Lung (tissue), 12 donors: ENCODE results near the gene ATP5PD. TPM values are rescaled to one million over a fixed set of nuclear protein-coding genes. Genes with fewer than 3 reads are reported as not detected.

Source experiments
- ATAC-seq: fragments of 200-7000 bp; cut with Tn5 transposase; one replicate; pipeline ENCODE4 v1.9.1; 2020; ENCODE audit warnings: moderate number of reproducible peaks; ENCODE audit not compliant: insufficient read depth, low FRiP score
- DNase-seq, 3 donors: peaks; one replicate each; pipeline ENCODE4 v3.0.0-alpha.2; 2013 to 2017
- H3K27ac ChIP-seq, 2 donors: one replicate each; pipeline ENCODE4 v1.5.1; 2013; ENCODE audit warnings: mild to moderate bottlenecking in 2 of 2, moderate library complexity in 2 of 2, control low read depth in 1 of 2, inconsistent platforms in 1 of 2, low read depth in 1 of 2, low read length in 1 of 2
- H3K27me3 ChIP-seq, 3 donors: one replicate each; pipeline ENCODE4 v1.5.1; 2013; ENCODE audit warnings: low read length in 2 of 3; ENCODE audit not compliant: control insufficient read depth in 3 of 3, insufficient read depth in 3 of 3
- H3K36me3 ChIP-seq, 4 donors: one replicate each; pipeline ENCODE4 v1.5.1; 2013; ENCODE audit warnings: low read length in 4 of 4, mild to moderate bottlenecking in 1 of 4, moderate library complexity in 1 of 4; ENCODE audit not compliant: control insufficient read depth in 4 of 4, insufficient read depth in 4 of 4
- H3K4me1 ChIP-seq, 5 donors: one replicate each; pipeline ENCODE4 v1.5.1; 2013; ENCODE audit warnings: low read length in 5 of 5, mild to moderate bottlenecking in 2 of 5, moderate library complexity in 1 of 5; ENCODE audit not compliant: control insufficient read depth in 5 of 5, insufficient read depth in 5 of 5
- H3K4me3 ChIP-seq: one replicate; pipeline ENCODE4 v1.5.1; 2013; ENCODE audit warnings: mild to moderate bottlenecking, control low read depth, moderate library complexity
- H3K9ac ChIP-seq, 2 donors: one replicate each; pipeline ENCODE4 v1.5.1; 2013; ENCODE audit warnings: low read length in 2 of 2, control low read depth in 1 of 2; ENCODE audit not compliant: insufficient read depth in 1 of 2
- H3K9me3 ChIP-seq, 4 donors: one replicate each; pipeline ENCODE4 v1.5.1; 2013; ENCODE audit warnings: low read length in 3 of 4, mild to moderate bottlenecking in 1 of 4, moderate library complexity in 1 of 4; ENCODE audit not compliant: control insufficient read depth in 4 of 4, insufficient read depth in 3 of 4
- CTCF ChIP-seq: IDR thresholded peaks from 2 replicates; pipeline ENCODE4 v1.5.1; 2012; ENCODE audit warnings: mild to moderate bottlenecking; ENCODE audit errors: control extremely low read depth, extremely low read depth
- WGBS, 2 donors: extraction: QIAGEN DNeasy Blood & Tissue Kit; methylation state at CpG; one replicate each; pipeline ENCODE4 v1.1.7; 2013; 5-methylcytosine and 5-hydroxymethylcytosine counted together
- polyA plus RNA-seq, 2 donors: library from polyadenylated mRNA; stranded (reverse); fragments of 200-250 nt; gene quantifications; one replicate each; pipeline ENCODE4 v1.2.1, GENCODE V29; 2013
- total RNA-seq, 2 donors: library from RNA; depleted of rRNA in 1 of 2; stranded (reverse); fragments of >200 nt in 1 of 2; gene quantifications; one replicate each; pipeline ENCODE4 v1.2.1, GENCODE V29; 2014 to 2021
- donor health status: control.
- donor health status: control.
- donor health status: Bipolar disorder and iron deficiency.
- donor health status: healthy.
- donor health status: DM: yes; HTN: yes; CAD: no.

Gene ATP5PD
- total and polyA plus RNA-seq, 4 donors = 110 to 736 (median 257) TPM

- no peaks in the 10 kb centered on the region for H3K9me3 ChIP-seq
- H3K36me3 ChIP-seq = no peaks in the 10 kb centered on the region
- peaks cover 0 to 20% (median 16%) of the 10 kb centered on the region in 5 donors for H3K4me1 ChIP-seq
- no peak for TF ChIP-seq CTCF
- peak; percentile 61 to 80 (median 70) for DNase-seq
- H3K27ac ChIP-seq = peak overlapping the region; percentile 76 to 86
- peak overlapping the region in 1 of 2 donors; percentile 42 for H3K9ac ChIP-seq
- no peak overlapping the region for H3K4me3 ChIP-seq
- ATAC-seq = peak; percentile 36
- H3K27me3 ChIP-seq = no peaks in the 10 kb centered on the region
- 5 to 7% methylated on average over 49 to 53 of the region's 53 CpGs for WGBS, 2 donors
Observed at GRCh38 chr17:75077496-75078283, 30.9 kb upstream of the ATP5PD start.

GRCh38 chr17:75077072-75077495 is 30.3 kb upstream of the ATP5PD start:
- ATAC-seq (no peak), DNase-seq (no peak)
- Histone ChIP-seq H3K9ac (no peak overlapping the region), H3K27me3 (no peaks in the 10 kb centered on the region), H3K36me3 (no peaks in the 10 kb centered on the region), H3K4me1 (peaks cover 0 to 20% (median 16%) of the 10 kb centered on the region in 5 donors), H3K9me3 (no peaks in the 10 kb centered on the region), H3K27ac (peak overlapping the region; percentile 76 to 86), H3K4me3 (no peak overlapping the region)
- TF ChIP-seq CTCF = no peak
- 31 to 37% methylated on average over 30 of the region's 30 CpGs for WGBS, 2 donors

- Histone ChIP-seq H3K9ac (no peak overlapping the region), H3K36me3 (no peaks in the 10 kb centered on the region), H3K27ac (no peak overlapping the region), H3K27me3 (no peaks in the 10 kb centered on the region), H3K9me3 (no peaks in the 10 kb centered on the region), H3K4me3 (no peak overlapping the region), H3K4me1 (peaks cover 0 to 20% (median 16%) of the 10 kb centered on the region in 5 donors)
- 42 to 60% methylated on average over 4 of the region's 4 CpGs for WGBS, 2 donors
- TF ChIP-seq CTCF = no peak
- ATAC-seq = no peak
- no peak for DNase-seq
Observed at GRCh38 chr17:75075597-75076336, 29.0 kb upstream of the ATP5PD start.
